ENCODE data around the gene IFFO2. TPM values are rescaled to one million over a fixed set of nuclear protein-coding genes. Genes with fewer than 3 reads are reported as not detected.

The IFFO2 gene
- total RNA-seq, 1 donor from 2014 or later, result 34.6 TPM

DNA sequence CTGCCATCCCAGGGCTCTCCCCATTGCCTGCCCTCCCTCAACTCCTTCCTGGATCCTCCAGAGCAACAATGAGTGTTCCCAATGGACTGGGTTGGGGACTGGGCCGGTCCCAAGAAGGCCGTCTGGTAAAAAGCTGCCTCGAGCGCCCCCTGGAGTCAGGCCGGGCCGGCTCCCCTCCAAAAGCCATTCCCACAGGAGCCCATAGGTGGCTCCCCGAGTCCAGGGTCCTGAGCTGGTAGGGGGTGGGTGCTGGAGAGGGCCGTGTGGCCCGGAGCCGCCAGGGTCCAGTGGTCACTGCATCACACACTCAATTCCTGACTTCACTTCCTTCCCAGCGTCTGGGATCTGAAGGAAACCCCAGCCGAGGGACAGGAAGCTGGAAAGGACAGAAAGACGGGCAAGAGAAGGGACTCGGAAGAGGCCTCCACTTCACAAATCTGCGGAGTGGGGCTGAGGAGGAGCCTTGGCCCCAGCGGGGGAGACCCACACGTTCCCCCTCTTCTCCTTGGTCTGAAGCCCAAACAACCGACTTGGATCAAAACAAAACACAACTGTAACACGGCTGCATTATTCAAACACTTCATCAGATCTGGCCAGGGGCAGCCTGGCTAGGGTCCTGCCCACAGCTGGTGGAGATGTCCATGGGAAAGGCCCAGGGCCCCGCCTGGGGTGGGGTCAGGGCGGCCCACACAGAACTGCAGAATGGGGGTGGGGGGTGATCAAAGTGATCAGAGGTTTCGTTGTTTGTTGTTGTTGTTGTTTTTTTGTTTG is 43.2 kb downstream of the IFFO2 start:
- intact Hi-C loops (cut with DNase I), result loop anchor here (5.0 kb wide), 1 partner anchor 49 kb away; no protein-coding TSS in a partner anchor
- H3K36me3 ChIP-seq, result peaks cover 0 to 58% of the 10 kb centered on the region in 2 donors
- TF ChIP-seq POLR2AphosphoS5 (IDR thresholded peaks at IDR 0.05; ENCODE audit: insufficient read depth in 1 of 2, low read depth in 1 of 2) (peak in 1 of 2 donors; percentile 50), POLR2A (IDR thresholded peaks at IDR 0.05) (no peak)
- TF ChIP-seq, protein P1, sequence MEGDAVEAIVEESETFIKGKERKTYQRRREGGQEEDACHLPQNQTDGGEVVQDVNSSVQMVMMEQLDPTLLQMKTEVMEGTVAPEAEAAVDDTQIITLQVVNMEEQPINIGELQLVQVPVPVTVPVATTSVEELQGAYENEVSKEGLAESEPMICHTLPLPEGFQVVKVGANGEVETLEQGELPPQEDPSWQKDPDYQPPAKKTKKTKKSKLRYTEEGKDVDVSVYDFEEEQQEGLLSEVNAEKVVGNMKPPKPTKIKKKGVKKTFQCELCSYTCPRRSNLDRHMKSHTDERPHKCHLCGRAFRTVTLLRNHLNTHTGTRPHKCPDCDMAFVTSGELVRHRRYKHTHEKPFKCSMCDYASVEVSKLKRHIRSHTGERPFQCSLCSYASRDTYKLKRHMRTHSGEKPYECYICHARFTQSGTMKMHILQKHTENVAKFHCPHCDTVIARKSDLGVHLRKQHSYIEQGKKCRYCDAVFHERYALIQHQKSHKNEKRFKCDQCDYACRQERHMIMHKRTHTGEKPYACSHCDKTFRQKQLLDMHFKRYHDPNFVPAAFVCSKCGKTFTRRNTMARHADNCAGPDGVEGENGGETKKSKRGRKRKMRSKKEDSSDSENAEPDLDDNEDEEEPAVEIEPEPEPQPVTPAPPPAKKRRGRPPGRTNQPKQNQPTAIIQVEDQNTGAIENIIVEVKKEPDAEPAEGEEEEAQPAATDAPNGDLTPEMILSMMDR (IDR thresholded peaks at IDR 0.05), result peak; percentile 66 to 93 (median 86)
- no peaks in the 10 kb centered on the region for H3K27me3 ChIP-seq
- peaks cover 11% of the 10 kb centered on the region for H3K4me1 ChIP-seq
- DNase-seq (ENCODE audit: extremely low spot score in 2 of 2), result no peak
- peak overlapping the region; percentile 31 for H3K27ac ChIP-seq
- H3K4me3 ChIP-seq, result no peak overlapping the region
- no peaks in the 10 kb centered on the region for H3K9me3 ChIP-seq

DNA sequence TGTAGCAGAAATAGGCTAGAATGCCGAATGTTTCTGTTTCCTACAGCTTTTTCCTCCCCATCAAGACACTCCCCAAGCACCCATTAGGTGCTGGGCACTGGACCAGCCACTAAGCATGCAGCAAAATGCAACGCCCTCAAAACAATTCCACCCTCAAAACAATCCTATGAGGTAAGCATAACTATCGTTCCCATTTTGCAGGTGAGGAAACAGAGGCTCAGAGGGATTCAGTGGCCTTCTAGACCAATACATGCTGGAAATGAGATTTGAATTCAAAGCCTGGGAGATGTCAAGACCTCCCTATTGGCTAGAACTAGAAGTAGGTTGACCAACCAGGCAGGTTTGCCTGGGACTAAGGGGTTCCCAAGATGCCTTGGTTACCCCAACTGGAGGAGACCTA is 43.9 kb downstream of the IFFO2 start:
- Histone ChIP-seq H3K27ac (no peak overlapping the region), H3K36me3 (peaks cover 0 to 59% of the 10 kb centered on the region in 2 donors), H3K4me1 (peaks cover 15% of the 10 kb centered on the region), H3K4me3 (no peak overlapping the region), H3K9me3 (no peaks in the 10 kb centered on the region), H3K27me3 (no peaks in the 10 kb centered on the region)
- intact Hi-C loops (cut with DNase I), result loop anchor here (5.0 kb wide), 1 partner anchor 50 kb away; no protein-coding TSS in a partner anchor
- TF ChIP-seq, protein P1 (IDR thresholded peaks at IDR 0.05), result no peak
- no peak for TF ChIP-seq POLR2A (IDR thresholded peaks at IDR 0.05)
- TF ChIP-seq POLR2AphosphoS5 (IDR thresholded peaks at IDR 0.05; ENCODE audit: insufficient read depth in 1 of 2, low read depth in 1 of 2), result no peak
- DNase-seq (ENCODE audit: extremely low spot score in 2 of 2), result no peak

DNA sequence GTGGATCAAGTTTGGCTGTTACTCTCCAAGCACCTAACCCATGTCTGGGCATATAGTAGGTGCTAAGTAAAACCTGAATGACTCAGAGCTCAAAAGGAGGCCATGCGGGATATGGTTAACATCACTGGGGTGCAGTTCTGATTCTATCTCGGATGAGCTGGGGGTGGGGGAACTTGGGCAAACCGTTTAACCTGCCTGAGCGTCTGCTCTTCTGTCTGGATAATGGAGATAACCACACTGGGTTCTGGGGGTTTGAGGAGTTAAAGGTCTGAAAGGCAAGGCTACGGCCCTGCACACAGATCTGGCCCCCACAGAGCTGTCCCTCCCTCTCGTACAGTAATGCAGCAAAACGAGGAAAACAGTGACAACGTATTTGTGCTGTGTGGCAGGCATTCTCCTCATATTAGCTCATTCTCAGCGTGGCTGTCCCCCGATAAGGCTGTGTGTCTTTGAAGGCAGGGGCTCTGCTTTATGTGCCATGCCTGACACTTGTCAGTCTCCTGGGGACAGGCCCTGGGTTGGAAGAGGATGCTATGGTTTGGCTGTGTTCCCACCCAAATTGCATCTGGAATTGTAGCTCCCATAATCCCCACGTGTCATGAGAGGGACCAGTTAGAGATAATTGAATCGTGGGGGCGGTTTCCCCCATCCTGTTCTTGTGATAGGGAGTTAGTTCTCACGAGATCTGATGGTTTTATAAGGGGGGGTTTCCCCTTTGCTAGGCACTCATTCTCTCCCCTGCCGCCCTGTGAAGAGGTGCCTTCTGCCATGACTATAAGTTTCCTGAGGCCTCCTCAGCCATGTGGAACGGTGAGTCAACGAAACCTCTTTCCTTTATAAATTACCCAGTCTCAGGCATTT is 47.3 kb downstream of the IFFO2 start:
- H3K4me1 ChIP-seq, result peaks cover 21% of the 10 kb centered on the region
- H3K27me3 ChIP-seq, result no peaks in the 10 kb centered on the region
- H3K4me3 ChIP-seq, result no peak overlapping the region
- H3K9me3 ChIP-seq, result no peaks in the 10 kb centered on the region
- no peak for DNase-seq (ENCODE audit: extremely low spot score in 2 of 2)
- no peak overlapping the region for H3K27ac ChIP-seq
- TF ChIP-seq, protein P1 (IDR thresholded peaks at IDR 0.05), result no peak
- intact Hi-C loops (cut with DNase I), result loop anchor here (10.0 kb wide), 1 partner anchor 186 kb away; no protein-coding TSS in a partner anchor
- peaks cover 0 to 38% of the 10 kb centered on the region in 2 donors for H3K36me3 ChIP-seq

DNA sequence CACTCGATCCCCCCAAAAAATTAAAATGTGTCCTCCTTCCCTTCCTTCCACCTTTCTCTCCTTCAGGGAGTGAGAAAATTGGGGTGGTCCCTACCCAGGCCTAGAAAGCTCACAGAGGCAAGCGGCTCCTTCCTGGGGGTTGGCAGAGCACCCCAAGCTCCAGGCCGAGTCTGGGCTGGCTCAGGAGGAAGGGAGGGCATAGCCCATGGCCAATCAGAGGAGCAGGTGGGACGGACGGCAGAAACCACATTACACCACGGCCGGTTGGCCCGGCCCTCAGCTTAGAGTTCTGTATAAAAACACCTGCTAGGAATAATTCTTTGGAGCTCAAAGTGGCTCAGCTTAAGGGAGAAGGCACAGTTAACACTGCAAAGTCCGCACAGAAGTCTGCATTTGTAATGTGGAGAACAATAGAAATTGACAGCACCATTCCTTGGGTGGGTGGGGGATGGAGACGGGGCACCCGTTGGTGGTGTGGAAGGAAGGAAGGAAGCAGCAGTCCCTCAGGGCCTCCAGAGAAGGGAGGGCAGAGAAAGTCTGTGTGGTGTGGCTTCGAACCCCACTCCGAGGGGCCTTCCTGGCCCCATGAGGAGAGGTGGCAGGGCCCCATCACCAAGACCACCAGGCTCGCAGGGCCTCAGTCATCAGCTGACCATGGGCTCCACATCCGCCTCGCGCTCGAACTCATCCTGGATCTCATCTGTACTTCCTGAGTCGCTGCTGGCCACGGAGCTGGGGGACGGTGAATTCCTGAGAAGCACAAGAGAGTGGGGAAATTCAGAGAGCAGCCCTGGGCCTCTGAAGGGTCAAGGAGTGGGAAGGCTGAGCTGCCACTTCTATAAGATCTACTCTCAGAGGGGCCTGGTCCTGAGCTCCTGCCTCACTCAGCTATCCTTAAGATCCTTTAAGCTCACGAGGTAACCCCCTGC is 48.3 kb downstream of the IFFO2 start:
- Histone ChIP-seq H3K36me3 (peaks cover 0 to 38% of the 10 kb centered on the region in 2 donors), H3K27ac (peak overlapping the region; percentile 64)
- intact Hi-C loops (cut with DNase I), result loop anchor here (10.0 kb wide), 1 partner anchor 187 kb away; no protein-coding TSS in a partner anchor

More for the DNA sequence above, 48.3 kb downstream of the IFFO2 start:
- TF ChIP-seq POLR2AphosphoS5 (IDR thresholded peaks at IDR 0.05; ENCODE audit: insufficient read depth in 1 of 2, low read depth in 1 of 2) (no peak), POLR2A (IDR thresholded peaks at IDR 0.05) (no peak)
- TF ChIP-seq, protein P1 (IDR thresholded peaks at IDR 0.05), result no peak
- no peak for DNase-seq (ENCODE audit: extremely low spot score in 2 of 2)
- H3K27me3 ChIP-seq, result no peaks in the 10 kb centered on the region
- H3K4me1 ChIP-seq, result peaks cover 21% of the 10 kb centered on the region
- H3K9me3 ChIP-seq, result no peaks in the 10 kb centered on the region
- H3K4me3 ChIP-seq, result no peak overlapping the region
